Natural killer cell treated with Interleukin-12 subunit alpha and Interleukin-12 subunit beta and Interleukin-15 and Interleukin-18, amount 100 ng/mL, for 72 hours (primary cell): ENCODE measurements around the gene SPPL3. TPM values are rescaled to one million over a fixed set of nuclear protein-coding genes. Genes with fewer than 3 reads are reported as not detected.
A peak's percentile ranks its signal among the peaks of the same experiment; 100 is the strongest.
"Not testable (repeated sequence)": the region's sequence is repeated elsewhere in the genome, so short reads cannot be mapped to it uniquely, and the experiment has no call there.

ENCODE experiments used
- ATAC-seq, 2 donors: fragments of 150-1000 bp; cut with Tn5 transposase in 1 of 2; sonication (Bioruptor Pico), chemical (Tn5 transposase) in 1 of 2; 2 replicates each; pipeline ENCODE4 v1.10.0; 2021
- DNase-seq: peaks from one replicate; pipeline ENCODE4 v3.0.0; 2022; ENCODE audit warnings: low spot score
- H3K27ac Mint-ChIP-seq, 2 donors: 1 replicate in 1 of 2; 2 replicates in 1 of 2; pipeline ENCODE4 v1.8.0; 2022; ENCODE audit warnings: mixed read lengths in 2 of 2, mild to moderate bottlenecking in 1 of 2, moderate library complexity in 1 of 2
- H3K27me3 Mint-ChIP-seq, 2 donors: 1 replicate in 1 of 2; 2 replicates in 1 of 2; pipeline ENCODE4 v1.8.0; 2022; ENCODE audit warnings: mixed read lengths in 2 of 2
- H3K36me3 Mint-ChIP-seq: one replicate; pipeline ENCODE4 v1.8.0; 2022; ENCODE audit warnings: mixed read lengths
- H3K4me1 Mint-ChIP-seq, 2 donors: 1 replicate in 1 of 2; 2 replicates in 1 of 2; pipeline ENCODE4 v1.8.0; 2022; ENCODE audit warnings: low read depth in 2 of 2, mixed read lengths in 2 of 2, mild to moderate bottlenecking in 1 of 2
- H3K4me3 Mint-ChIP-seq: one replicate; pipeline ENCODE4 v1.8.0; 2022; ENCODE audit warnings: mixed read lengths
- H3K9me3 Mint-ChIP-seq: 2 replicates; pipeline ENCODE4 v1.8.0; 2022; ENCODE audit warnings: mixed read lengths
- total RNA-seq, 2 donors: library from RNA; stranded (reverse); gene quantifications; one replicate each; pipeline ENCODE4 v1.2.3, GENCODE V29; 2022

Gene SPPL3
- total RNA-seq, 2 donors from 2014 or later, result 21.6 to 31.6 TPM

- peaks cover 23% of the 10 kb centered on the region for H3K36me3 Mint-ChIP-seq
- H3K9me3 Mint-ChIP-seq, result peaks cover 5% of the 10 kb centered on the region
- H3K27ac Mint-ChIP-seq, result no peak overlapping the region
- H3K27me3 Mint-ChIP-seq, result no peaks in the 10 kb centered on the region
- peaks cover 21 to 30% of the 10 kb centered on the region in 2 donors for H3K4me1 Mint-ChIP-seq
- ATAC-seq (no peak), DNase-seq (no peak)
- no peak overlapping the region for H3K4me3 Mint-ChIP-seq
Observed at GRCh38 chr12:120799243-120800045, 104.7 kb downstream of the SPPL3 start.

- no peak overlapping the region for H3K27ac Mint-ChIP-seq
- peaks cover 23% of the 10 kb centered on the region for H3K36me3 Mint-ChIP-seq
- peaks cover 21 to 30% of the 10 kb centered on the region in 2 donors for H3K4me1 Mint-ChIP-seq
- ATAC-seq (no peak), DNase-seq (no peak)
- no peak overlapping the region for H3K4me3 Mint-ChIP-seq
- H3K9me3 Mint-ChIP-seq, result peaks cover 5% of the 10 kb centered on the region
- no peaks in the 10 kb centered on the region for H3K27me3 Mint-ChIP-seq
Observed at GRCh38 chr12:120798696-120799095, 105.5 kb downstream of the SPPL3 start.

GRCh38 chr12:120797677-120798642, 106.2 kb downstream of the SPPL3 start:
- DNase-seq (no peak), ATAC-seq (peak in 1 of 2 donors; percentile 48)
- Mint-ChIP-seq H3K27me3 (no peaks in the 10 kb centered on the region), H3K4me3 (no peak overlapping the region), H3K27ac (peak overlapping the region; percentile 38 to 44), H3K36me3 (peaks cover 28% of the 10 kb centered on the region), H3K4me1 (peaks cover 24 to 32% of the 10 kb centered on the region in 2 donors), H3K9me3 (peaks cover 5% of the 10 kb centered on the region)

GRCh38 chr12:120795441-120796178, 108.5 kb downstream of the SPPL3 start:
- no peak overlapping the region for H3K4me3 Mint-ChIP-seq
- no peak for ATAC-seq
- H3K27ac Mint-ChIP-seq, result no peak overlapping the region
- H3K36me3 Mint-ChIP-seq, result peaks cover 33% of the 10 kb centered on the region
- peaks cover 22 to 33% of the 10 kb centered on the region in 2 donors for H3K4me1 Mint-ChIP-seq
- no peak for DNase-seq
- H3K9me3 Mint-ChIP-seq, result peaks cover 5% of the 10 kb centered on the region
- no peaks in the 10 kb centered on the region for H3K27me3 Mint-ChIP-seq

- Mint-ChIP-seq H3K27ac (peak overlapping the region in 1 of 2 donors; percentile 31), H3K9me3 (peaks cover 5% of the 10 kb centered on the region), H3K36me3 (peaks cover 38% of the 10 kb centered on the region), H3K4me1 (peaks cover 19 to 34% of the 10 kb centered on the region in 2 donors), H3K4me3 (no peak overlapping the region), H3K27me3 (no peaks in the 10 kb centered on the region)
- ATAC-seq, result no peak
- no peak for DNase-seq
Observed at GRCh38 chr12:120793357-120793756, 110.8 kb downstream of the SPPL3 start.

- Mint-ChIP-seq H3K36me3 (peaks cover 35% of the 10 kb centered on the region), H3K27ac (peak overlapping the region; percentile 7 to 31), H3K4me1 (peaks cover 22 to 27% of the 10 kb centered on the region in 2 donors)
- H3K27me3 Mint-ChIP-seq, H3K4me3 Mint-ChIP-seq, DNase-seq, H3K9me3 Mint-ChIP-seq, ATAC-seq: not testable (repeated sequence)
Observed at GRCh38 chr12:120792456-120792855, 111.7 kb downstream of the SPPL3 start.

- H3K27ac Mint-ChIP-seq, result peak overlapping the region in 1 of 2 donors; percentile 7
- peaks cover 29% of the 10 kb centered on the region for H3K36me3 Mint-ChIP-seq
- H3K4me3 Mint-ChIP-seq, result no peak overlapping the region
- ATAC-seq (no peak), DNase-seq (no peak)
- H3K9me3 Mint-ChIP-seq, result peaks cover 5% of the 10 kb centered on the region
- no peaks in the 10 kb centered on the region for H3K27me3 Mint-ChIP-seq
- peaks cover 22 to 25% of the 10 kb centered on the region in 2 donors for H3K4me1 Mint-ChIP-seq
Observed at GRCh38 chr12:120791669-120792176, 112.4 kb downstream of the SPPL3 start.

- DNase-seq, result no peak
- no peaks in the 10 kb centered on the region for H3K27me3 Mint-ChIP-seq
- H3K27ac Mint-ChIP-seq, result no peak overlapping the region
- H3K36me3 Mint-ChIP-seq, result peaks cover 20% of the 10 kb centered on the region
- peaks cover 5% of the 10 kb centered on the region for H3K9me3 Mint-ChIP-seq
- ATAC-seq, result no peak
- no peak overlapping the region for H3K4me3 Mint-ChIP-seq
- H3K4me1 Mint-ChIP-seq, result peaks cover 22 to 25% of the 10 kb centered on the region in 2 donors
Observed at GRCh38 chr12:120790114-120790513, 114.0 kb downstream of the SPPL3 start.

- Mint-ChIP-seq H3K9me3 (no peaks in the 10 kb centered on the region), H3K4me3 (no peak overlapping the region), H3K27ac (no peak overlapping the region), H3K27me3 (no peaks in the 10 kb centered on the region), H3K36me3 (peaks cover 10% of the 10 kb centered on the region), H3K4me1 (peaks cover 20 to 40% of the 10 kb centered on the region in 2 donors)
- ATAC-seq, result no peak
- DNase-seq, result no peak
Observed at GRCh38 chr12:120787889-120788288, 116.3 kb downstream of the SPPL3 start.

- Mint-ChIP-seq H3K27ac (no peak overlapping the region), H3K4me3 (no peak overlapping the region), H3K4me1 (peaks cover 18 to 37% of the 10 kb centered on the region in 2 donors), H3K9me3 (no peaks in the 10 kb centered on the region), H3K36me3 (no peaks in the 10 kb centered on the region), H3K27me3 (no peaks in the 10 kb centered on the region)
- ATAC-seq, result peak in 1 of 2 donors; percentile 33
- DNase-seq, result no peak
Observed at GRCh38 chr12:120784804-120785203, 119.4 kb downstream of the SPPL3 start.

- Mint-ChIP-seq H3K27me3 (no peaks in the 10 kb centered on the region), H3K27ac (peak overlapping the region; percentile 41 to 82), H3K4me3 (peak overlapping the region; percentile 62), H3K36me3 (no peaks in the 10 kb centered on the region), H3K9me3 (no peaks in the 10 kb centered on the region), H3K4me1 (peaks cover 14 to 30% of the 10 kb centered on the region in 2 donors)
- ATAC-seq, result peak in 1 of 2 donors; percentile 72
- no peak for DNase-seq
Observed at GRCh38 chr12:120783197-120783596, 121.0 kb downstream of the SPPL3 start.

GRCh38 chr12:120775862-120776552, 128.2 kb downstream of the SPPL3 start:
- Mint-ChIP-seq H3K27me3 (no peaks in the 10 kb centered on the region), H3K36me3 (no peaks in the 10 kb centered on the region), H3K4me3 (no peak overlapping the region), H3K27ac (no peak overlapping the region), H3K9me3 (no peaks in the 10 kb centered on the region), H3K4me1 (peaks cover 13 to 28% of the 10 kb centered on the region in 2 donors)
- ATAC-seq, result no peak
- DNase-seq, result no peak
